GM18517 (cell line): ENCODE results near the gene RYR1.
"Not testable (repeated sequence)": the region's sequence is repeated elsewhere in the genome, so short reads cannot be mapped to it uniquely, and the experiment has no call there.

Source experiments
- ATAC-seq: cut with Tn5 transposase; IDR thresholded peaks from one replicate; pipeline ENCODE4 v1.9.1; 2021; ENCODE audit warnings: mild to moderate bottlenecking, moderate library complexity; ENCODE audit not compliant: unreplicated experiment

Gene RYR1

GRCh38 chr19:38455031-38455430 is 21.5 kb downstream of the RYR1 start:
- no peak for ATAC-seq

GRCh38 chr19:38457202-38457601 is 23.7 kb downstream of the RYR1 start:
- no peak for ATAC-seq

- ATAC-seq = no peak
These were observed 24.4 kb downstream of the RYR1 start for GRCh38 chr19:38457690-38458405.

GRCh38 chr19:38458991-38459390 is 25.5 kb downstream of the RYR1 start:
- ATAC-seq = no peak

GRCh38 chr19:38463365-38463764 is 29.9 kb downstream of the RYR1 start:
- ATAC-seq = no peak

- ATAC-seq = no peak
These were observed 31.1 kb downstream of the RYR1 start for GRCh38 chr19:38464421-38465082.

- ATAC-seq = no peak
These were observed 32.6 kb downstream of the RYR1 start for GRCh38 chr19:38466050-38466449.

GRCh38 chr19:38467541-38468525 is 34.3 kb downstream of the RYR1 start:
- no peak for ATAC-seq

- no peak for ATAC-seq
These were observed 35.7 kb downstream of the RYR1 start for GRCh38 chr19:38469151-38469550.

- ATAC-seq = no peak
These were observed 37.4 kb downstream of the RYR1 start for GRCh38 chr19:38470788-38471480.

- ATAC-seq = not testable (repeated sequence)
These were observed 39.2 kb downstream of the RYR1 start for GRCh38 chr19:38472725-38473124.

- ATAC-seq = no peak
These were observed 39.7 kb downstream of the RYR1 start for GRCh38 chr19:38473201-38473600.

GRCh38 chr19:38475176-38475575 is 41.7 kb downstream of the RYR1 start:
- no peak for ATAC-seq

- ATAC-seq = no peak
These were observed 44.9 kb downstream of the RYR1 start for GRCh38 chr19:38478273-38478971.

- no peak for ATAC-seq
These were observed 49.0 kb downstream of the RYR1 start for GRCh38 chr19:38482496-38482895.

- no peak for ATAC-seq
These were observed 49.6 kb downstream of the RYR1 start for GRCh38 chr19:38483016-38483630.

GRCh38 chr19:38484747-38485146 is 51.3 kb downstream of the RYR1 start:
- no peak for ATAC-seq

GRCh38 chr19:38485541-38486285 is 52.2 kb downstream of the RYR1 start:
- no peak for ATAC-seq

- ATAC-seq = no peak
These were observed 53.3 kb downstream of the RYR1 start for GRCh38 chr19:38486731-38487336.
